GM23338 (cell line): ENCODE results near the gene TTC28. TPM values are rescaled to one million over a fixed set of nuclear protein-coding genes. Genes with fewer than 3 reads are reported as not detected.
A peak's percentile ranks its signal among the peaks of the same experiment; 100 is the strongest.

Experiments
- ATAC-seq: fragments of 200-7000 bp; cut with Tn5 transposase; 3 replicates; pipeline ENCODE4 v1.9.1; 2020
- DNase-seq: peaks from one replicate; pipeline ENCODE4 v3.0.0-alpha.2; 2015; ENCODE audit warnings: low spot score
- H2AFZ ChIP-seq: fragments of 200-600 bp; sonication (generic); 2 replicates; pipeline ENCODE4 v1.8.0; 2016; ENCODE audit warnings: antibody characterized with exemption, mild to moderate bottlenecking, moderate library complexity
- H3F3A ChIP-seq: fragments of 200-600 bp; sonication (generic); replicated peaks from 2 replicates; pipeline ENCODE4 v1.8.0; 2017; ENCODE audit warnings: antibody characterized with exemption, mixed run types, low read depth
- H3K27ac ChIP-seq: fragments of 200-600 bp; sonication (generic); 2 replicates; pipeline ENCODE4 v1.6.1; 2016; ENCODE audit warnings: low read depth
- H3K27me3 ChIP-seq: fragments of 200-600 bp; sonication (generic); 2 replicates; pipeline ENCODE4 v1.8.0; 2016; ENCODE audit warnings: mild to moderate bottlenecking, mixed run types, moderate library complexity; ENCODE audit not compliant: insufficient read depth
- H3K36me3 ChIP-seq: fragments of 200-600 bp; sonication (generic); 2 replicates; pipeline ENCODE4 v1.8.0; 2016; ENCODE audit warnings: mild to moderate bottlenecking; ENCODE audit not compliant: insufficient read depth
- H3K4me1 ChIP-seq: fragments of 200-600 bp; sonication (generic); 2 replicates; pipeline ENCODE4 v1.8.0; 2016; ENCODE audit warnings: mild to moderate bottlenecking, moderate library complexity; ENCODE audit not compliant: insufficient read depth
- H3K4me2 ChIP-seq: fragments of 200-600 bp; sonication (generic); 2 replicates; pipeline ENCODE4 v1.7.1; 2017; ENCODE audit warnings: mixed run types
- H3K4me3 ChIP-seq: fragments of 200-600 bp; sonication (generic); 2 replicates; pipeline ENCODE4 v1.6.1; 2016; ENCODE audit warnings: mixed run types
- H3K79me2 ChIP-seq: fragments of 200-600 bp; sonication (generic); replicated peaks from 2 replicates; pipeline ENCODE4 v1.8.0; 2017; ENCODE audit warnings: mild to moderate bottlenecking; ENCODE audit not compliant: insufficient read depth
- H3K9me2 ChIP-seq: fragments of 200-600 bp; sonication (generic); 2 replicates; pipeline ENCODE4 v1.8.0; 2017; ENCODE audit not compliant: insufficient read depth
- H4K20me1 ChIP-seq: fragments of 200-600 bp; sonication (generic); replicated peaks from 2 replicates; pipeline ENCODE4 v1.8.0; 2017; ENCODE audit warnings: mild to moderate bottlenecking; ENCODE audit not compliant: insufficient read depth
- H3K27ac Mint-ChIP-seq: 2 replicates; pipeline ENCODE4 v1.8.0; 2020; ENCODE audit warnings: inconsistent platforms, mild to moderate bottlenecking, moderate library complexity, mixed read lengths
- H3K27me3 Mint-ChIP-seq: 3 replicates; pipeline ENCODE4 v1.8.0; 2022; ENCODE audit warnings: low read depth, mild to moderate bottlenecking, moderate library complexity, mixed read lengths, inconsistent platforms; ENCODE audit not compliant: insufficient read depth, poor library complexity
- H3K36me3 Mint-ChIP-seq: 3 replicates; pipeline ENCODE4 v1.8.0; 2021; ENCODE audit warnings: low read depth, mild to moderate bottlenecking, inconsistent platforms, moderate library complexity, mixed read lengths
- H3K4me1 Mint-ChIP-seq: 3 replicates; pipeline ENCODE4 v1.8.0; 2020; ENCODE audit warnings: mild to moderate bottlenecking, inconsistent platforms, mixed read lengths
- H3K4me3 Mint-ChIP-seq: 3 replicates; pipeline ENCODE4 v1.8.0; 2021; ENCODE audit warnings: moderate library complexity, mild to moderate bottlenecking, inconsistent platforms, mixed read lengths
- H3K9me3 Mint-ChIP-seq: 3 replicates; pipeline ENCODE4 v1.8.0; 2020; ENCODE audit warnings: moderate library complexity, mild to moderate bottlenecking, inconsistent platforms, mixed read lengths
- CREB1 ChIP-seq: fragments of 250-450 bp; sonication (Bioruptor Pico); IDR thresholded peaks from 2 replicates; pipeline ENCODE4 v1.5.0; 2020; ENCODE audit warnings: low read depth, mild to moderate bottlenecking, moderate library complexity
- EZH2 ChIP-seq: fragments of 200-600 bp; sonication (generic); IDR thresholded peaks from one replicate; pipeline ENCODE4 v1.8.0; 2017; ENCODE audit warnings: antibody characterized with exemption, mild to moderate bottlenecking, low read depth; ENCODE audit not compliant: unreplicated experiment
- EZH2phosphoT487 ChIP-seq: fragments of 200-600 bp; sonication (generic); IDR thresholded peaks from one replicate; pipeline ENCODE4 v1.8.1; 2018; ENCODE audit warnings: antibody characterized with exemption; ENCODE audit not compliant: unreplicated experiment
- JUNB ChIP-seq: IDR thresholded peaks from one replicate; pipeline ENCODE4 v1.6.1; 2016; ENCODE audit warnings: antibody characterized with exemption; ENCODE audit not compliant: unreplicated experiment
- NANOG ChIP-seq: IDR thresholded peaks from 2 replicates; pipeline ENCODE4 v1.6.1; 2016; ENCODE audit warnings: antibody characterized with exemption, borderline replicate concordance
- POLR2AphosphoS5 ChIP-seq: IDR thresholded peaks from 2 replicates; pipeline ENCODE4 v1.6.1; 2016; ENCODE audit warnings: antibody characterized with exemption, low read depth
- STAT1 ChIP-seq: IDR thresholded peaks from one replicate; pipeline ENCODE4 v1.6.1; 2016; ENCODE audit warnings: antibody characterized with exemption; ENCODE audit not compliant: unreplicated experiment
- ZNF114 ChIP-seq: fragments of 250-450 bp; sonication (Bioruptor Pico); IDR thresholded peaks from 2 replicates; pipeline ENCODE4 v1.5.0; 2020; ENCODE audit warnings: mild to moderate bottlenecking, moderate library complexity
- ZNF331 ChIP-seq: fragments of 250-450 bp; sonication (Bioruptor Pico); IDR thresholded peaks from 2 replicates; pipeline ENCODE4 v1.5.0; 2020; ENCODE audit warnings: low read depth, mild to moderate bottlenecking, moderate library complexity
- polyA plus RNA-seq: library from polyadenylated mRNA; unstranded; fragments of >200 nt; fragmentation: Nextera tagmentation; extraction: Ambion mirVana; gene quantifications from 2 replicates; pipeline ENCODE4 v1.2.1, GENCODE V29; 2016
- total RNA-seq: library from RNA; depleted of rRNA; stranded (reverse); fragments of >200 nt; shearing (Covaris generic); gene quantifications from 2 replicates; pipeline ENCODE4 v1.2.3, GENCODE V29; 2014
- TF ChIP-seq, protein P1 (sequence below): fragments of 250-450 bp; sonication (Bioruptor Pico); IDR thresholded peaks from 2 replicates; pipeline ENCODE4 v1.5.0; 2020; ENCODE audit warnings: mild to moderate bottlenecking, moderate library complexity
- TF ChIP-seq, protein P2 (sequence below): IDR thresholded peaks from 2 replicates; pipeline ENCODE4 v1.6.1; 2016; ENCODE audit warnings: antibody characterized with exemption
- TF ChIP-seq, protein P3 (sequence below), 2 experiments: fragments of 200-600 bp in 1 of 2; sonication (generic) in 1 of 2; conservative IDR thresholded peaks; 2 replicates each; pipeline versions ENCODE4 v1.5.1 to v1.6.1; 2016 to 2017; ENCODE audit warnings: antibody characterized with exemption in 2 of 2, low read depth in 2 of 2, mild to moderate bottlenecking in 2 of 2, moderate library complexity in 1 of 2
- TF ChIP-seq, protein P4 (sequence below): IDR thresholded peaks from one replicate; pipeline ENCODE4 v1.6.1; 2018; ENCODE audit warnings: antibody characterized with exemption; ENCODE audit not compliant: unreplicated experiment

Gene TTC28
- total and polyA plus RNA-seq, 2 experiments from 2014 or later = 4.5 to 16.1 TPM

DNA sequence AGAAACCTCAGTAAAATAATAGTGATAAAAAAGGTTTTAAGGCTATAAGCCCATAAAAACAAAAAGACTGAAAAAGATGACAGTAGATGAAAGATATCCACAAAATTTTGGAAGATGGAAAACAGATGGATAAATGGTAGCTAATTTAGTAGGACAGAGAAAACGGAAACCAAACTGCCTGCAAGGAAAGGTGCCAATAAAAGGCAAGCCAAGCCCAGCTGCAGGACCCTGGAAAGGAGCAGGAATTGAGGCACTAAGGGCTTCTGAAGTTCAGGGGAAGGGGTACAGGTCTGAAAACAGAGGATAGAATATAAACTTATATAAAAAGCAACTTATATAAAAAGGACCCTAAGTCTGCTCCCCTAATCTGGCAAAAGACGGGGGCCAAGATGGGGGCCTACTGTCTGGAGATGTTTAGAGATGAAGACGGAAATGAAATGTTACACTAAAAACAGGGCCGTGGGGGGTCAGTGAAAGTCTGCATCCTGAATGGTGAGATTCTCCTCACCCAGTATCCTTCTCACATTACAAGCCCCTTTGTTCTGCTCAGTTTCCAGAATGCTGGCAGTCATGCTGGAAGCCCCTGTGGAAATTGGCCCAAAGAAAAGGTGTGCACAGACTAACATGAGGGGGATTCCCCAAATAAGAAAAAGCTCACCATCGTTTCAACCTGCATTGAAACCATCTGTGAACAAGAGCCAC lies 491.3 kb downstream of the TTC28 start:
- DNase-seq = peak; percentile 72
- TF ChIP-seq, protein P1, sequence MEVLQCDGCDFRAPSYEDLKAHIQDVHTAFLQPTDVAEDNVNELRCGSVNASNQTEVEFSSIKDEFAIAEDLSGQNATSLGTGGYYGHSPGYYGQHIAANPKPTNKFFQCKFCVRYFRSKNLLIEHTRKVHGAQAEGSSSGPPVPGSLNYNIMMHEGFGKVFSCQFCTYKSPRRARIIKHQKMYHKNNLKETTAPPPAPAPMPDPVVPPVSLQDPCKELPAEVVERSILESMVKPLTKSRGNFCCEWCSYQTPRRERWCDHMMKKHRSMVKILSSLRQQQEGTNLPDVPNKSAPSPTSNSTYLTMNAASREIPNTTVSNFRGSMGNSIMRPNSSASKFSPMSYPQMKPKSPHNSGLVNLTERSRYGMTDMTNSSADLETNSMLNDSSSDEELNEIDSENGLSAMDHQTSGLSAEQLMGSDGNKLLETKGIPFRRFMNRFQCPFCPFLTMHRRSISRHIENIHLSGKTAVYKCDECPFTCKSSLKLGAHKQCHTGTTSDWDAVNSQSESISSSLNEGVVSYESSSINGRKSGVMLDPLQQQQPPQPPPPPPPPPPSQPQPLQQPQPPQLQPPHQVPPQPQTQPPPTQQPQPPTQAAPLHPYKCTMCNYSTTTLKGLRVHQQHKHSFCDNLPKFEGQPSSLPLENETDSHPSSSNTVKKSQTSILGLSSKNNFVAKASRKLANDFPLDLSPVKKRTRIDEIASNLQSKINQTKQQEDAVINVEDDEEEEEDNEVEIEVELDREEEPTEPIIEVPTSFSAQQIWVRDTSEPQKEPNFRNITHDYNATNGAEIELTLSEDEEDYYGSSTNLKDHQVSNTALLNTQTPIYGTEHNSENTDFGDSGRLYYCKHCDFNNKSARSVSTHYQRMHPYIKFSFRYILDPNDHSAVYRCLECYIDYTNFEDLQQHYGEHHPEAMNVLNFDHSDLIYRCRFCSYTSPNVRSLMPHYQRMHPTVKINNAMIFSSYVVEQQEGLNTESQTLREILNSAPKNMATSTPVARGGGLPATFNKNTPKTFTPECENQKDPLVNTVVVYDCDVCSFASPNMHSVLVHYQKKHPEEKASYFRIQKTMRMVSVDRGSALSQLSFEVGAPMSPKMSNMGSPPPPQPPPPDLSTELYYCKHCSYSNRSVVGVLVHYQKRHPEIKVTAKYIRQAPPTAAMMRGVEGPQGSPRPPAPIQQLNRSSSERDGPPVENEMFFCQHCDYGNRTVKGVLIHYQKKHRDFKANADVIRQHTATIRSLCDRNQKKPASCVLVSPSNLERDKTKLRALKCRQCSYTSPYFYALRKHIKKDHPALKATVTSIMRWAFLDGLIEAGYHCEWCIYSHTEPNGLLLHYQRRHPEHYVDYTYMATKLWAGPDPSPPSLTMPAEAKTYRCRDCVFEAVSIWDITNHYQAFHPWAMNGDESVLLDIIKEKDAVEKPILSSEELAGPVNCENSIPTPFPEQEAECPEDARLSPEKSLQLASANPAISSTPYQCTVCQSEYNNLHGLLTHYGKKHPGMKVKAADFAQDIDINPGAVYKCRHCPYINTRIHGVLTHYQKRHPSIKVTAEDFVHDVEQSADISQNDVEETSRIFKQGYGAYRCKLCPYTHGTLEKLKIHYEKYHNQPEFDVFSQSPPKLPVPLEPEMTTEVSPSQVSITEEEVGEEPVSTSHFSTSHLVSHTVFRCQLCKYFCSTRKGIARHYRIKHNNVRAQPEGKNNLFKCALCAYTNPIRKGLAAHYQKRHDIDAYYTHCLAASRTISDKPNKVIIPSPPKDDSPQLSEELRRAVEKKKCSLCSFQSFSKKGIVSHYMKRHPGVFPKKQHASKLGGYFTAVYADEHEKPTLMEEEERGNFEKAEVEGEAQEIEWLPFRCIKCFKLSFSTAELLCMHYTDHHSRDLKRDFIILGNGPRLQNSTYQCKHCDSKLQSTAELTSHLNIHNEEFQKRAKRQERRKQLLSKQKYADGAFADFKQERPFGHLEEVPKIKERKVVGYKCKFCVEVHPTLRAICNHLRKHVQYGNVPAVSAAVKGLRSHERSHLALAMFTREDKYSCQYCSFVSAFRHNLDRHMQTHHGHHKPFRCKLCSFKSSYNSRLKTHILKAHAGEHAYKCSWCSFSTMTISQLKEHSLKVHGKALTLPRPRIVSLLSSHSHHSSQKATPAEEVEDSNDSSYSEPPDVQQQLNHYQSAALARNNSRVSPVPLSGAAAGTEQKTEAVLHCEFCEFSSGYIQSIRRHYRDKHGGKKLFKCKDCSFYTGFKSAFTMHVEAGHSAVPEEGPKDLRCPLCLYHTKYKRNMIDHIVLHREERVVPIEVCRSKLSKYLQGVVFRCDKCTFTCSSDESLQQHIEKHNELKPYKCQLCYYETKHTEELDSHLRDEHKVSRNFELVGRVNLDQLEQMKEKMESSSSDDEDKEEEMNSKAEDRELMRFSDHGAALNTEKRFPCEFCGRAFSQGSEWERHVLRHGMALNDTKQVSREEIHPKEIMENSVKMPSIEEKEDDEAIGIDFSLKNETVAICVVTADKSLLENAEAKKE = no peak
- TF ChIP-seq JUNB (no peak), POLR2AphosphoS5 (no peak), EZH2phosphoT487 (no peak), STAT1 (no peak), ZNF114 (no peak), ZNF331 (CRISPR knock-in tag) (no peak), EZH2 (no peak), NANOG (no peak), CREB1 (no peak)
- TF ChIP-seq, protein P2, sequence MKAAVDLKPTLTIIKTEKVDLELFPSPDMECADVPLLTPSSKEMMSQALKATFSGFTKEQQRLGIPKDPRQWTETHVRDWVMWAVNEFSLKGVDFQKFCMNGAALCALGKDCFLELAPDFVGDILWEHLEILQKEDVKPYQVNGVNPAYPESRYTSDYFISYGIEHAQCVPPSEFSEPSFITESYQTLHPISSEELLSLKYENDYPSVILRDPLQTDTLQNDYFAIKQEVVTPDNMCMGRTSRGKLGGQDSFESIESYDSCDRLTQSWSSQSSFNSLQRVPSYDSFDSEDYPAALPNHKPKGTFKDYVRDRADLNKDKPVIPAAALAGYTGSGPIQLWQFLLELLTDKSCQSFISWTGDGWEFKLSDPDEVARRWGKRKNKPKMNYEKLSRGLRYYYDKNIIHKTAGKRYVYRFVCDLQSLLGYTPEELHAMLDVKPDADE = no peak
- TF ChIP-seq, protein P3, sequence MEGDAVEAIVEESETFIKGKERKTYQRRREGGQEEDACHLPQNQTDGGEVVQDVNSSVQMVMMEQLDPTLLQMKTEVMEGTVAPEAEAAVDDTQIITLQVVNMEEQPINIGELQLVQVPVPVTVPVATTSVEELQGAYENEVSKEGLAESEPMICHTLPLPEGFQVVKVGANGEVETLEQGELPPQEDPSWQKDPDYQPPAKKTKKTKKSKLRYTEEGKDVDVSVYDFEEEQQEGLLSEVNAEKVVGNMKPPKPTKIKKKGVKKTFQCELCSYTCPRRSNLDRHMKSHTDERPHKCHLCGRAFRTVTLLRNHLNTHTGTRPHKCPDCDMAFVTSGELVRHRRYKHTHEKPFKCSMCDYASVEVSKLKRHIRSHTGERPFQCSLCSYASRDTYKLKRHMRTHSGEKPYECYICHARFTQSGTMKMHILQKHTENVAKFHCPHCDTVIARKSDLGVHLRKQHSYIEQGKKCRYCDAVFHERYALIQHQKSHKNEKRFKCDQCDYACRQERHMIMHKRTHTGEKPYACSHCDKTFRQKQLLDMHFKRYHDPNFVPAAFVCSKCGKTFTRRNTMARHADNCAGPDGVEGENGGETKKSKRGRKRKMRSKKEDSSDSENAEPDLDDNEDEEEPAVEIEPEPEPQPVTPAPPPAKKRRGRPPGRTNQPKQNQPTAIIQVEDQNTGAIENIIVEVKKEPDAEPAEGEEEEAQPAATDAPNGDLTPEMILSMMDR (conservative IDR thresholded peaks at IDR 0.05; ENCODE audit: low read depth in 2 of 2) = no peak
- TF ChIP-seq, protein P4, sequence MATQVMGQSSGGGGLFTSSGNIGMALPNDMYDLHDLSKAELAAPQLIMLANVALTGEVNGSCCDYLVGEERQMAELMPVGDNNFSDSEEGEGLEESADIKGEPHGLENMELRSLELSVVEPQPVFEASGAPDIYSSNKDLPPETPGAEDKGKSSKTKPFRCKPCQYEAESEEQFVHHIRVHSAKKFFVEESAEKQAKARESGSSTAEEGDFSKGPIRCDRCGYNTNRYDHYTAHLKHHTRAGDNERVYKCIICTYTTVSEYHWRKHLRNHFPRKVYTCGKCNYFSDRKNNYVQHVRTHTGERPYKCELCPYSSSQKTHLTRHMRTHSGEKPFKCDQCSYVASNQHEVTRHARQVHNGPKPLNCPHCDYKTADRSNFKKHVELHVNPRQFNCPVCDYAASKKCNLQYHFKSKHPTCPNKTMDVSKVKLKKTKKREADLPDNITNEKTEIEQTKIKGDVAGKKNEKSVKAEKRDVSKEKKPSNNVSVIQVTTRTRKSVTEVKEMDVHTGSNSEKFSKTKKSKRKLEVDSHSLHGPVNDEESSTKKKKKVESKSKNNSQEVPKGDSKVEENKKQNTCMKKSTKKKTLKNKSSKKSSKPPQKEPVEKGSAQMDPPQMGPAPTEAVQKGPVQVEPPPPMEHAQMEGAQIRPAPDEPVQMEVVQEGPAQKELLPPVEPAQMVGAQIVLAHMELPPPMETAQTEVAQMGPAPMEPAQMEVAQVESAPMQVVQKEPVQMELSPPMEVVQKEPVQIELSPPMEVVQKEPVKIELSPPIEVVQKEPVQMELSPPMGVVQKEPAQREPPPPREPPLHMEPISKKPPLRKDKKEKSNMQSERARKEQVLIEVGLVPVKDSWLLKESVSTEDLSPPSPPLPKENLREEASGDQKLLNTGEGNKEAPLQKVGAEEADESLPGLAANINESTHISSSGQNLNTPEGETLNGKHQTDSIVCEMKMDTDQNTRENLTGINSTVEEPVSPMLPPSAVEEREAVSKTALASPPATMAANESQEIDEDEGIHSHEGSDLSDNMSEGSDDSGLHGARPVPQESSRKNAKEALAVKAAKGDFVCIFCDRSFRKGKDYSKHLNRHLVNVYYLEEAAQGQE = no peak
- Mint-ChIP-seq H3K36me3 (peaks cover 23% of the 10 kb centered on the region), H3K27ac (peak overlapping the region; percentile 37; the same call in 1 of the 2 replicates), H3K4me1 (peaks cover 25% of the 10 kb centered on the region), H3K9me3 (peaks cover 27% of the 10 kb centered on the region), H3K4me3 (no peak overlapping the region), H3K27me3 (no peaks in the 10 kb centered on the region)
- Histone ChIP-seq H3K27me3 (no peaks in the 10 kb centered on the region), H3K4me1 (peaks cover 20% of the 10 kb centered on the region), H3K4me2 (peak overlapping the region; percentile 35; the same call in 1 of the 2 replicates), H3F3A (no peaks in the 10 kb centered on the region), H3K27ac (peak overlapping the region; percentile 60; the same call in 1 of the 2 replicates), H2AFZ (no peak overlapping the region), H4K20me1 (no peaks in the 10 kb centered on the region), H3K79me2 (no peaks in the 10 kb centered on the region), H3K9me2 (no peaks in the 10 kb centered on the region), H3K36me3 (no peaks in the 10 kb centered on the region), H3K4me3 (peak overlapping the region; percentile 10; the same call in 1 of the 2 replicates)
- peak; percentile 94 for ATAC-seq
